Liver (tissue), 9 donors: ENCODE results near the gene CLDN8. TPM values are rescaled to one million over a fixed set of nuclear protein-coding genes. Genes with fewer than 3 reads are reported as not detected.

ENCODE experiments used
- DNase-seq: peaks from one replicate; pipeline ENCODE4 v3.0.0-alpha.2; 2017; ENCODE audit warnings: low spot score
- H3K27ac ChIP-seq, 2 donors: one replicate each; pipeline ENCODE4 v1.7.0; 2013; ENCODE audit warnings: inconsistent platforms in 2 of 2, low read length in 2 of 2, control low read depth in 1 of 2, low read depth in 1 of 2, mild to moderate bottlenecking in 1 of 2
- H3K27me3 ChIP-seq, 4 donors: one replicate each; pipeline versions ENCODE4 v1.6.1 to v1.7.0; 2013; ENCODE audit warnings: low read length in 3 of 4, inconsistent platforms in 1 of 4, mild to moderate bottlenecking in 1 of 4, moderate library complexity in 1 of 4; ENCODE audit not compliant: control insufficient read depth in 4 of 4, insufficient read depth in 4 of 4
- H3K36me3 ChIP-seq, 4 donors: one replicate each; pipeline versions ENCODE4 v1.6.1 to v1.7.0; 2013; ENCODE audit warnings: low read length in 3 of 4, mild to moderate bottlenecking in 3 of 4, low read depth in 1 of 4, moderate library complexity in 1 of 4; ENCODE audit not compliant: control insufficient read depth in 4 of 4, insufficient read depth in 3 of 4
- H3K4me1 ChIP-seq, 4 donors: one replicate each; pipeline versions ENCODE4 v1.6.1 to v1.7.0; 2013; ENCODE audit warnings: low read length in 3 of 4, mild to moderate bottlenecking in 3 of 4, moderate library complexity in 1 of 4; ENCODE audit not compliant: control insufficient read depth in 4 of 4, insufficient read depth in 4 of 4
- H3K4me3 ChIP-seq, 3 donors: one replicate each; pipeline versions ENCODE4 v1.6.1 to v1.7.0; 2013; ENCODE audit warnings: low read length in 3 of 3, control low read depth in 1 of 3, low read depth in 1 of 3, mild to moderate bottlenecking in 1 of 3
- H3K9ac ChIP-seq, 2 donors: one replicate each; pipeline ENCODE4 v1.7.0; 2013; ENCODE audit warnings: low read length in 2 of 2, mild to moderate bottlenecking in 2 of 2, moderate library complexity in 2 of 2, control low read depth in 1 of 2, low read depth in 1 of 2
- H3K9me3 ChIP-seq, 4 donors: one replicate each; pipeline versions ENCODE4 v1.6.1 to v1.7.0; 2013; ENCODE audit warnings: low read length in 3 of 4; ENCODE audit not compliant: control insufficient read depth in 4 of 4
- ATF3 ChIP-seq: IDR thresholded peaks from 2 replicates; pipeline ENCODE4 v1.6.1; 2016; ENCODE audit warnings: antibody characterized with exemption
- EGR1 ChIP-seq, 2 donors: IDR thresholded peaks; 2 replicates each; pipeline ENCODE4 v1.6.1; 2016 to 2018; ENCODE audit warnings: antibody characterized with exemption in 2 of 2, low read depth in 2 of 2
- FOXA1 ChIP-seq: IDR thresholded peaks from 2 replicates; pipeline ENCODE4 v1.6.1; 2016; ENCODE audit warnings: antibody characterized with exemption
- FOXA2 ChIP-seq: IDR thresholded peaks from 2 replicates; pipeline ENCODE4 v1.6.1; 2016; ENCODE audit warnings: antibody characterized with exemption
- GABPA ChIP-seq, 2 donors: IDR thresholded peaks in 1 of 2; conservative IDR thresholded peaks in 1 of 2; 2 replicates each; pipeline ENCODE4 v1.6.1; 2016; ENCODE audit warnings: antibody characterized with exemption in 2 of 2, mild to moderate bottlenecking in 1 of 2, moderate library complexity in 1 of 2
- HNF4A ChIP-seq, 2 donors: conservative IDR thresholded peaks; 2 replicates each; pipeline ENCODE4 v1.6.1; 2016; ENCODE audit warnings: antibody characterized with exemption in 2 of 2, mild to moderate bottlenecking in 2 of 2
- HNF4G ChIP-seq: IDR thresholded peaks from 2 replicates; pipeline ENCODE4 v1.6.1; 2016; ENCODE audit warnings: antibody characterized with exemption
- JUND ChIP-seq, 2 donors: IDR thresholded peaks; 2 replicates each; pipeline ENCODE4 v1.6.1; 2016; ENCODE audit warnings: antibody characterized with exemption in 2 of 2
- MAX ChIP-seq: IDR thresholded peaks from 2 replicates; pipeline ENCODE4 v1.6.1; 2016; ENCODE audit warnings: antibody characterized with exemption
- NR2F2 ChIP-seq: IDR thresholded peaks from 2 replicates; pipeline ENCODE4 v1.6.1; 2016; ENCODE audit warnings: antibody characterized with exemption
- RAD21 ChIP-seq, 2 donors: IDR thresholded peaks; 2 replicates each; pipeline ENCODE4 v1.6.1; 2016; ENCODE audit warnings: antibody characterized with exemption in 2 of 2, mild to moderate bottlenecking in 2 of 2
- REST ChIP-seq: IDR thresholded peaks from 2 replicates; pipeline ENCODE4 v1.6.1; 2016; ENCODE audit warnings: antibody characterized with exemption, mild to moderate bottlenecking
- RXRA ChIP-seq, 2 donors: IDR thresholded peaks; 2 replicates each; pipeline ENCODE4 v1.6.1; 2017 to 2018; ENCODE audit warnings: antibody characterized with exemption in 2 of 2, mild to moderate bottlenecking in 1 of 2
- TAF1 ChIP-seq: conservative IDR thresholded peaks from 2 replicates; pipeline ENCODE4 v1.6.1; 2016; ENCODE audit warnings: antibody characterized with exemption, mild to moderate bottlenecking
- WGBS: extraction: QIAGEN DNeasy Blood & Tissue Kit; methylation state at CpG from one replicate; pipeline ENCODE4 v1.1.7; 2013; 5-methylcytosine and 5-hydroxymethylcytosine counted together
- polyA plus RNA-seq, 2 donors: library from polyadenylated mRNA; stranded (reverse) in 1 of 2; unstranded in 1 of 2; fragments of 200-250 nt in 1 of 2; fragments of >200 nt in 1 of 2; fragmentation: Nextera tagmentation in 1 of 2; extraction: Ambion mirVana in 1 of 2; gene quantifications; one replicate each; pipeline versions ENCODE4 v1.2.1 to v1.2.3, GENCODE V29; 2013 to 2015
- total RNA-seq, 2 donors: library from RNA; depleted of rRNA; stranded (reverse); fragments of >200 nt; gene quantifications; one replicate each; pipeline ENCODE4 v1.2.3, GENCODE V29; 2014
- TF ChIP-seq, protein P1 (sequence below): IDR thresholded peaks from 2 replicates; pipeline ENCODE4 v1.6.1; 2016; ENCODE audit warnings: antibody characterized with exemption
- donor health status: healthy.
- donor health status: healthy.
- donor health status: healthy.
- donor health status: healthy.
- donor health status: healthy.

CLDN8 gene
- total and polyA plus RNA-seq, 4 donors: 0.10 TPM; not detected in 3

DNA sequence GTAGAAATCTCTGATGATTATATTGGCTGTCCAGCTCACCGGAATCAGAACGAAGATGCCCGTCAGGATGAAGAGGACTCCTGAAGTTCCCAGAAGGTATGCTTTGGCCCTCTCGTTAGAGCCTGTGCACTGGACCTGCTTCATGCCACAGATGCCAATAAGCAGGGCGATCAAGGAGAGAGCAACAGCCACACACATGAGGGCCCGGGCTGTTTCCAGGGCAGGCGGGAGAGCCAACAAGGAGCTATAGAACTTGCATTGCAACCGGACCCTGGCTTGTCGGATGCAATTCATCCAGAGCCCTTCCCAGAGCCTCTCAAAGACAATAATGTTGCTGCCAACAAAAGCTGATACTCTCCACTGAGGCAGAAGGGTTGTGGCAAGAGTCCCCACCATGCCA is 49.7 kb downstream of the CLDN8 start:
- peaks cover 0 to 4% (median 0%) of the 10 kb centered on the region in 4 donors for H3K27me3 ChIP-seq
- no peak overlapping the region for H3K27ac ChIP-seq
- DNase-seq: no peak
- 89% methylated on average over 9 of the region's 9 CpGs for WGBS
- H3K9me3 ChIP-seq: no peaks in the 10 kb centered on the region
- H3K36me3 ChIP-seq: no peaks in the 10 kb centered on the region
- no peaks in the 10 kb centered on the region for H3K4me1 ChIP-seq
- TF ChIP-seq NR2F2 (no peak), JUND (IDR thresholded peaks at IDR 0.05) (no peak), REST (no peak), ATF3 (no peak), TAF1 (no peak), EGR1 (IDR thresholded peaks at IDR 0.05; ENCODE audit: low read depth in 2 of 2) (no peak), RXRA (IDR thresholded peaks at IDR 0.05) (no peak), MAX (no peak), HNF4G (no peak), FOXA1 (no peak)
- TF ChIP-seq, protein P1, sequence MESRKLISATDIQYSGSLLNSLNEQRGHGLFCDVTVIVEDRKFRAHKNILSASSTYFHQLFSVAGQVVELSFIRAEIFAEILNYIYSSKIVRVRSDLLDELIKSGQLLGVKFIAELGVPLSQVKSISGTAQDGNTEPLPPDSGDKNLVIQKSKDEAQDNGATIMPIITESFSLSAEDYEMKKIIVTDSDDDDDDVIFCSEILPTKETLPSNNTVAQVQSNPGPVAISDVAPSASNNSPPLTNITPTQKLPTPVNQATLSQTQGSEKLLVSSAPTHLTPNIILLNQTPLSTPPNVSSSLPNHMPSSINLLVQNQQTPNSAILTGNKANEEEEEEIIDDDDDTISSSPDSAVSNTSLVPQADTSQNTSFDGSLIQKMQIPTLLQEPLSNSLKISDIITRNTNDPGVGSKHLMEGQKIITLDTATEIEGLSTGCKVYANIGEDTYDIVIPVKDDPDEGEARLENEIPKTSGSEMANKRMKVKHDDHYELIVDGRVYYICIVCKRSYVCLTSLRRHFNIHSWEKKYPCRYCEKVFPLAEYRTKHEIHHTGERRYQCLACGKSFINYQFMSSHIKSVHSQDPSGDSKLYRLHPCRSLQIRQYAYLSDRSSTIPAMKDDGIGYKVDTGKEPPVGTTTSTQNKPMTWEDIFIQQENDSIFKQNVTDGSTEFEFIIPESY: no peak
- no peak overlapping the region for H3K9ac ChIP-seq
- no peak overlapping the region for H3K4me3 ChIP-seq

GRCh38 chr21:30164796-30165195 is 51.1 kb downstream of the CLDN8 start:
- DNase-seq: no peak
- peaks cover 0 to 4% (median 0%) of the 10 kb centered on the region in 4 donors for H3K27me3 ChIP-seq
- no peak overlapping the region for H3K9ac ChIP-seq
- no peaks in the 10 kb centered on the region for H3K9me3 ChIP-seq
- no peak overlapping the region for H3K27ac ChIP-seq
- WGBS: 78% methylated on average over 1 of the region's 1 CpG
- H3K4me3 ChIP-seq: no peak overlapping the region
- H3K4me1 ChIP-seq: no peaks in the 10 kb centered on the region
- TF ChIP-seq HNF4A (conservative IDR thresholded peaks at IDR 0.05): no peak
- no peak for TF ChIP-seq RXRA (IDR thresholded peaks at IDR 0.05)
- no peak for TF ChIP-seq FOXA2
- TF ChIP-seq ATF3: no peak
- TF ChIP-seq REST: no peak
- TF ChIP-seq RAD21 (IDR thresholded peaks at IDR 0.05): no peak
- TF ChIP-seq GABPA (IDR thresholded peaks at IDR 0.05 in 1 of 2, conservative IDR thresholded peaks at IDR 0.05 in 1 of 2): no peak
- no peak for TF ChIP-seq FOXA1
- TF ChIP-seq EGR1 (IDR thresholded peaks at IDR 0.05; ENCODE audit: low read depth in 2 of 2): no peak
- TF ChIP-seq, protein P1: no peak
- no peaks in the 10 kb centered on the region for H3K36me3 ChIP-seq
